Mesothelial cell of epicardium (in vitro differentiated cells): ENCODE results near the gene GRIA1. TPM values are rescaled to one million over a fixed set of nuclear protein-coding genes. Genes with fewer than 3 reads are reported as not detected.

Experiments
- DNase-seq, 2 experiments: peaks; one replicate each; pipeline ENCODE4 v3.0.0; 2021; ENCODE audit warnings: low spot score in 2 of 2; ENCODE audit not compliant: unreplicated experiment in 2 of 2
- H3K27ac Mint-ChIP-seq: 2 replicates; pipeline ENCODE4 v1.8.0; 2021; ENCODE audit warnings: mixed read lengths
- H3K27me3 Mint-ChIP-seq: 2 replicates; pipeline ENCODE4 v1.8.0; 2021; ENCODE audit warnings: low read depth, mixed read lengths
- H3K36me3 Mint-ChIP-seq: 2 replicates; pipeline ENCODE4 v1.8.0; 2021; ENCODE audit warnings: mixed read lengths
- H3K4me1 Mint-ChIP-seq: 2 replicates; pipeline ENCODE4 v1.8.0; 2021; ENCODE audit warnings: mixed read lengths
- H3K4me3 Mint-ChIP-seq: 2 replicates; pipeline ENCODE4 v1.8.0; 2021; ENCODE audit warnings: mild to moderate bottlenecking, moderate library complexity, mixed read lengths
- H3K9me3 Mint-ChIP-seq: 2 replicates; pipeline ENCODE4 v1.8.0; 2021; ENCODE audit warnings: mixed read lengths
- CTCF ChIP-seq: fragments of 200-600 bp; sonication (generic); IDR thresholded peaks from one replicate; pipeline ENCODE4 v1.5.0; 2021; ENCODE audit warnings: antibody characterized with exemption; ENCODE audit not compliant: unreplicated experiment
- total RNA-seq: library from RNA; stranded (reverse); gene quantifications from 3 replicates; pipeline ENCODE4 v1.2.1, GENCODE V29; 2021

Gene GRIA1
- total RNA-seq, 1 donor from 2014 or later, result 1.3 TPM

DNA sequence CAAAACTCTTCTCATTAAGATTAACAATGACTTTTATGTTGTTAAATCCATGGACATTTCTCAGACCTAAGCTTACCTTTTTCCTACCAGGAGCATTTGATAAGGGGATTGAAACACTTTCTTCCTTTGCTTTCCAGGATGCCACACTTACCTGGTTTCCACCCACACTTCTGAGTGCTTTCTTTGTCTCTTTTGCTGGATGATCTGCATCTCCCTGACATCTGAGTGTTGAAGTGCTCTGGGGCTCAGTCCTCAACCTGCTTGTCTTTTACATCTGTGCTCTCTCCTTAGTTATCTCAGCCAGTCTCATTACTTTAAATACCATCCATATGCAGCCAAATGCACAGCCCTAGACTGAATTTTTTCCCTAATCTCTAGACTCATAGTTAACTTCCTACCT lies 22.9 kb upstream of the GRIA1 start:
- Mint-ChIP-seq H3K9me3 (peaks cover 3% of the 10 kb centered on the region), H3K4me1 (no peaks in the 10 kb centered on the region), H3K27me3 (peaks cover 7% of the 10 kb centered on the region), H3K36me3 (no peaks in the 10 kb centered on the region), H3K4me3 (no peak overlapping the region), H3K27ac (no peak overlapping the region)
- DNase-seq, result no peak
- no peak for TF ChIP-seq CTCF

DNA sequence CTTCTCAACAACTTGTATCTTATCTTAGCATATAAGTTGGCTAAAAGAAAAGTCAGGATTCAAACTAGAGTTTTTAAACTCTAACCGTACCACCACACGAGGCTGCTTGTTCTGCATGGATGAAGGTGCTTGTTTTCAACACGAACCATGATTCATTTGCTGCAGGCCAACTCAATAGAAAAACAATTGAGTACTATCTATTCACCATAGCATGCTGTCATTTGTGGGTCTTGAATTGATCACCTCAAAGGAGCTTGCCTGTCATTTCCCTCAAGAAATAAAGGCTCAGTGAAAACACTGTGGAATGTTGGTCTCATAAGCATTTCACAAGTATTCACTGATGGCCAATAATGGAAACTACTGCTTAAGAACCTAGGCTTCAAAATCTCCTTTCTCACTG lies 21.0 kb upstream of the GRIA1 start:
- TF ChIP-seq CTCF, result no peak
- peaks cover 17% of the 10 kb centered on the region for H3K9me3 Mint-ChIP-seq
- no peak overlapping the region for H3K27ac Mint-ChIP-seq
- DNase-seq, result no peak
- no peak overlapping the region for H3K4me3 Mint-ChIP-seq
- peaks cover 16% of the 10 kb centered on the region for H3K27me3 Mint-ChIP-seq
- H3K4me1 Mint-ChIP-seq, result no peaks in the 10 kb centered on the region
- H3K36me3 Mint-ChIP-seq, result no peaks in the 10 kb centered on the region

GRCh38 chr5:153470736-153471135 lies 19.7 kb upstream of the GRIA1 start:
- no peak overlapping the region for H3K4me3 Mint-ChIP-seq
- H3K9me3 Mint-ChIP-seq, result peaks cover 21% of the 10 kb centered on the region
- no peaks in the 10 kb centered on the region for H3K4me1 Mint-ChIP-seq
- no peak for DNase-seq
- no peak for TF ChIP-seq CTCF
- no peaks in the 10 kb centered on the region for H3K36me3 Mint-ChIP-seq
- peaks cover 16% of the 10 kb centered on the region for H3K27me3 Mint-ChIP-seq
- no peak overlapping the region for H3K27ac Mint-ChIP-seq

DNA sequence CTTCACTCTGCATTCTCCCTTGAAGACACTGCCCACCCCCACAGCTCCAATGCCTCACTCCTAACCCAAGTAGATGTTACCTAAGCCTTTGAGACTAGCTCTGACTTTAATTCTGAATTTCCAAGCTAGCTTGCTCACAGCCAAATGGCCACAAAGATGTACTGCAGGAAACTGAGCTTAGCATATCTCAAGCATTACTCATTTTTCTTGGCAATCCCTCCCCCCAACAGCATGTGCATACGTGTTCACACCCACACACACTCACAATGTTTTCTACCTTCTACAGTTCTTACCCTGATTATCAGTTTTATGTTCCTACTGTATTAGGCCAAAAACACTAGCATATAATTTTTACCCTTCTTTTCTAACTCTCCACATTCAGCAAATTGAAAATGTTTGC lies 13.7 kb upstream of the GRIA1 start:
- Mint-ChIP-seq H3K4me1 (peaks cover 7% of the 10 kb centered on the region), H3K27ac (no peak overlapping the region), H3K9me3 (peaks cover 21% of the 10 kb centered on the region), H3K27me3 (peaks cover 9% of the 10 kb centered on the region), H3K36me3 (no peaks in the 10 kb centered on the region), H3K4me3 (no peak overlapping the region)
- TF ChIP-seq CTCF, result no peak
- DNase-seq, result no peak

- no peak for TF ChIP-seq CTCF
- no peaks in the 10 kb centered on the region for H3K9me3 Mint-ChIP-seq
- no peak for DNase-seq
- H3K4me3 Mint-ChIP-seq, result no peak overlapping the region
- H3K27ac Mint-ChIP-seq, result no peak overlapping the region
- peaks cover 10% of the 10 kb centered on the region for H3K27me3 Mint-ChIP-seq
- no peaks in the 10 kb centered on the region for H3K36me3 Mint-ChIP-seq
- H3K4me1 Mint-ChIP-seq, result peaks cover 7% of the 10 kb centered on the region
These were observed 10.1 kb upstream of the GRIA1 start for GRCh38 chr5:153480401-153480800.

- DNase-seq, result no peak
- Mint-ChIP-seq H3K4me3 (no peak overlapping the region), H3K9me3 (no peaks in the 10 kb centered on the region), H3K27ac (no peak overlapping the region), H3K4me1 (peaks cover 2% of the 10 kb centered on the region), H3K27me3 (peaks cover 18% of the 10 kb centered on the region), H3K36me3 (no peaks in the 10 kb centered on the region)
- no peak for TF ChIP-seq CTCF
These were observed 7.0 kb upstream of the GRIA1 start for GRCh38 chr5:153483482-153483881.
